Left ventricle myocardium inferior (tissue), 1 donor: ENCODE data around the gene DNAJB14. TPM values are rescaled to one million over a fixed set of nuclear protein-coding genes. Genes with fewer than 3 reads are reported as not detected.

ENCODE experiments used
- DNase-seq: peaks from one replicate; pipeline ENCODE4 v3.0.0-alpha.2; 2020
- H3K27ac ChIP-seq: fragments of 200-600 bp; replicated peaks from 2 replicates; pipeline ENCODE4 v1.8.0; 2021
- H3K27me3 ChIP-seq: fragments of 200-600 bp; 2 replicates; pipeline ENCODE4 v1.8.0; 2021; ENCODE audit warnings: low read depth
- H3K36me3 ChIP-seq: fragments of 200-600 bp; 2 replicates; pipeline ENCODE4 v1.8.0; 2021
- H3K4me1 ChIP-seq: fragments of 200-600 bp; 2 replicates; pipeline ENCODE4 v1.8.0; 2021
- H3K4me3 ChIP-seq: fragments of 200-600 bp; 2 replicates; pipeline ENCODE4 v1.8.0; 2021; ENCODE audit warnings: mild to moderate bottlenecking, moderate library complexity
- H3K9me3 ChIP-seq: fragments of 200-600 bp; replicated peaks from 2 replicates; pipeline ENCODE4 v1.8.0; 2021
- CTCF ChIP-seq: fragments of 200-600 bp; IDR thresholded peaks from 2 replicates; pipeline ENCODE4 v1.8.0; 2021; ENCODE audit warnings: antibody characterized with exemption, mild to moderate bottlenecking, borderline replicate concordance
- intact Hi-C: fragments of 100-400 bp; cut with micrococcal nuclease; formaldehyde crosslinking; loops from one replicate; pipeline ENCODE4 v1.11.0; 2022
- total RNA-seq: library from RNA; stranded (reverse); fragmentation: NEBNext Ultra II Directional; extraction: Animal tissue kit (Norgen Biotek cat#: 25700); gene quantifications from one replicate; pipeline ENCODE4 v1.2.1, GENCODE V29; 2021
- donor health status: DM: no; HTN: yes; CAD: no; lungs with severe emphysema.

The DNAJB14 gene
- total RNA-seq, 1 donor from 2014 or later, result 16.4 TPM

- intact Hi-C loops, result no loop called here
These were observed 27.8 kb downstream of the DNAJB14 start for GRCh38 chr4:99918656-99919055.

GRCh38 chr4:99917575-99917974, 28.8 kb downstream of the DNAJB14 start:
- no peak for DNase-seq
- H3K36me3 ChIP-seq, result peaks cover 73% of the 10 kb centered on the region
- H3K4me3 ChIP-seq, result no peak overlapping the region
- TF ChIP-seq CTCF, result no peak
- no peaks in the 10 kb centered on the region for H3K27me3 ChIP-seq
- intact Hi-C loops, result no loop called here
- H3K4me1 ChIP-seq, result no peaks in the 10 kb centered on the region
- H3K9me3 ChIP-seq, result no peaks in the 10 kb centered on the region
- no peak overlapping the region for H3K27ac ChIP-seq

More at GRCh38 chr4:99918656-99919055, 27.8 kb downstream of the DNAJB14 start:
- H3K36me3 ChIP-seq, result peaks cover 82% of the 10 kb centered on the region
- TF ChIP-seq CTCF, result no peak
- no peaks in the 10 kb centered on the region for H3K27me3 ChIP-seq
- no peaks in the 10 kb centered on the region for H3K4me1 ChIP-seq
- no peaks in the 10 kb centered on the region for H3K9me3 ChIP-seq
- H3K4me3 ChIP-seq, result no peak overlapping the region
- DNase-seq, result no peak
- no peak overlapping the region for H3K27ac ChIP-seq

GRCh38 chr4:99915449-99915848, 31.0 kb downstream of the DNAJB14 start:
- Histone ChIP-seq H3K9me3 (no peaks in the 10 kb centered on the region), H3K4me3 (no peak overlapping the region), H3K36me3 (peaks cover 58% of the 10 kb centered on the region), H3K27ac (no peak overlapping the region), H3K4me1 (no peaks in the 10 kb centered on the region), H3K27me3 (no peaks in the 10 kb centered on the region)
- intact Hi-C loops, result no loop called here
- DNase-seq, result no peak
- no peak for TF ChIP-seq CTCF

GRCh38 chr4:99894998-99895397, 51.4 kb downstream of the DNAJB14 start:
- H3K4me3 ChIP-seq, result peak overlapping the region; percentile 85
- H3K36me3 ChIP-seq, result no peaks in the 10 kb centered on the region
- no peak for TF ChIP-seq CTCF
- H3K9me3 ChIP-seq, result no peaks in the 10 kb centered on the region
- intact Hi-C loops, result loop anchor here (5.0 kb wide), 1 partner anchor 47 kb away; no protein-coding TSS in a partner anchor
- no peaks in the 10 kb centered on the region for H3K27me3 ChIP-seq
- no peak for DNase-seq
- peaks cover 43% of the 10 kb centered on the region for H3K4me1 ChIP-seq
- peak overlapping the region; percentile 87 for H3K27ac ChIP-seq

- H3K4me1 ChIP-seq, result peaks cover 46% of the 10 kb centered on the region
- peak within 1 kb of the TSS; percentile 87 for H3K27ac ChIP-seq
- H3K27me3 ChIP-seq, result no peaks in the 10 kb centered on the region
- TF ChIP-seq CTCF, result no peak
- intact Hi-C loops, result no loop called here
- peak; percentile 90 for DNase-seq
- H3K9me3 ChIP-seq, result no peaks in the 10 kb centered on the region
- peak within 1 kb of the TSS; percentile 85 for H3K4me3 ChIP-seq
- peaks cover 1% of the 10 kb centered on the region for H3K36me3 ChIP-seq
These were observed 52.0 kb downstream of the DNAJB14 start, which contains the start of gene LAMTOR3 for GRCh38 chr4:99894161-99894997. Gene LAMTOR3 (minus strand): TSS chr4:99894427. CDS start chr4:99893963, 464 bp downstream.
